Parathyroid adenoma (tissue), 2 donors: ENCODE measurements around the gene SFI1.
A peak's percentile ranks its signal among the peaks of the same experiment; 100 is the strongest.

Source experiments
- H2AFZ ChIP-seq: fragments of 300-600 bp; sonication (generic); one replicate; pipeline ENCODE4 v1.7.0; 2017; ENCODE audit warnings: antibody characterized with exemption, mild to moderate bottlenecking
- H3K27ac ChIP-seq: fragments of 300-600 bp; sonication (generic); one replicate; pipeline ENCODE4 v1.7.0; 2017
- H3K27me3 ChIP-seq: fragments of 300-600 bp; sonication (generic); one replicate; pipeline ENCODE4 v1.7.0; 2017; ENCODE audit warnings: low read length; ENCODE audit not compliant: control insufficient read depth, insufficient read depth
- H3K36me3 ChIP-seq: fragments of 300-600 bp; sonication (generic); one replicate; pipeline ENCODE4 v1.7.0; 2017; ENCODE audit warnings: low read length; ENCODE audit not compliant: control insufficient read depth, insufficient read depth
- H3K4me1 ChIP-seq: fragments of 300-600 bp; sonication (generic); one replicate; pipeline ENCODE4 v1.7.0; 2017; ENCODE audit warnings: control low read depth
- H3K4me2 ChIP-seq: fragments of 300-600 bp; sonication (generic); one replicate; pipeline ENCODE4 v1.7.0; 2017; ENCODE audit warnings: low read length
- H3K4me3 ChIP-seq: fragments of 300-600 bp; sonication (generic); one replicate; pipeline ENCODE4 v1.7.0; 2017; ENCODE audit warnings: low read depth, low read length
- H3K79me2 ChIP-seq: fragments of 300-600 bp; sonication (generic); one replicate; pipeline ENCODE4 v1.7.0; 2017; ENCODE audit warnings: control low read depth
- H3K9ac ChIP-seq: fragments of 300-600 bp; sonication (generic); one replicate; pipeline ENCODE4 v1.7.0; 2017; ENCODE audit warnings: mild to moderate bottlenecking
- H3K9me3 ChIP-seq: fragments of 300-600 bp; sonication (generic); one replicate; pipeline ENCODE4 v1.7.0; 2017; ENCODE audit warnings: low read length; ENCODE audit not compliant: control insufficient read depth
- TF ChIP-seq, protein P1 (sequence below): fragments of 300-600 bp; sonication (generic); IDR thresholded peaks from one replicate; pipeline ENCODE4 v1.7.0; 2017; ENCODE audit warnings: antibody characterized with exemption, mild to moderate bottlenecking
- donor health status: primary hyperparathyroidism.

Gene SFI1

DNA sequence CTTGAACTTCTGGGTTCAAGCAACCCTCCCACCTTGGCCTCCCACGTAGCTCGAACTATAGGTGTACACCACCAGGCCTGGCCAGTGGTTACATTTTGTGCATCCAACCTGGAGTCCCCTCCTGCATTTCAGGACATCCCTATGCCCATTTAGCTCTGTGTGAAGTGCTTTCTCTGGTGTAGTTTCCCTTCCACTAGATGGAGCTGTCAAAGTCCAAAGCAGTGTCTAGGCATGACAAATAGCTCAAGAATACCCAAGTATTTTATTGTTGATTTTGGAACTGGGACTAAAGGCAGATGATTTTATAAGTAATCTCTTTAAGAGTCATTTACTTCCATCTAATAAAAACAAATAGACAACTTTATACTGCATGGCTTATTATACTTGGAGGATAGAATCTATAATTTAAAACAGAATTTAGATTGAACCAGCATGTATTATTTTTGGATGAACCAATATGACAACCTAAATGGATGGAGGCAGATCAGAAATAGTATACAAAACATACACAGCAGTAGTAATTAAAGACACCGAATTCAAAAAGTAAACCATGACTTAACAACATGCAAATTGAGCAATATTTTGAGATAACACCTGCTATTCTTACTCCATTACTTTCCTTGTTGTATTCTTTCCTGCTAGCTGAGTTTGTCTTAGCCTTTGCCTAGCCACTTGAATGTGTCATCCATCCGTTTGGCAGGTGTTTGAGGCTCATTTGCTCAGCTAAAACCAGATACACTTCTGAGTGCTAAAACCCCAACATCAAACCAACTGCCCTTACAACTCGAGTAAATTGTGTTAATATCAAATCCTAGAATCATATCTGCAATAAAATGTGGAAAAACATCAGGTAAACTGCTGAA, 44.4 kb upstream of the SFI1 start:
- TF ChIP-seq, protein P1, sequence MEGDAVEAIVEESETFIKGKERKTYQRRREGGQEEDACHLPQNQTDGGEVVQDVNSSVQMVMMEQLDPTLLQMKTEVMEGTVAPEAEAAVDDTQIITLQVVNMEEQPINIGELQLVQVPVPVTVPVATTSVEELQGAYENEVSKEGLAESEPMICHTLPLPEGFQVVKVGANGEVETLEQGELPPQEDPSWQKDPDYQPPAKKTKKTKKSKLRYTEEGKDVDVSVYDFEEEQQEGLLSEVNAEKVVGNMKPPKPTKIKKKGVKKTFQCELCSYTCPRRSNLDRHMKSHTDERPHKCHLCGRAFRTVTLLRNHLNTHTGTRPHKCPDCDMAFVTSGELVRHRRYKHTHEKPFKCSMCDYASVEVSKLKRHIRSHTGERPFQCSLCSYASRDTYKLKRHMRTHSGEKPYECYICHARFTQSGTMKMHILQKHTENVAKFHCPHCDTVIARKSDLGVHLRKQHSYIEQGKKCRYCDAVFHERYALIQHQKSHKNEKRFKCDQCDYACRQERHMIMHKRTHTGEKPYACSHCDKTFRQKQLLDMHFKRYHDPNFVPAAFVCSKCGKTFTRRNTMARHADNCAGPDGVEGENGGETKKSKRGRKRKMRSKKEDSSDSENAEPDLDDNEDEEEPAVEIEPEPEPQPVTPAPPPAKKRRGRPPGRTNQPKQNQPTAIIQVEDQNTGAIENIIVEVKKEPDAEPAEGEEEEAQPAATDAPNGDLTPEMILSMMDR: peak; percentile 16
- Histone ChIP-seq H3K27ac (no peak overlapping the region), H3K9me3 (no peaks in the 10 kb centered on the region), H3K4me3 (no peak overlapping the region), H3K27me3 (no peaks in the 10 kb centered on the region), H3K4me1 (peaks cover 2% of the 10 kb centered on the region), H3K4me2 (no peak overlapping the region), H3K36me3 (no peaks in the 10 kb centered on the region), H3K79me2 (no peaks in the 10 kb centered on the region), H3K9ac (no peak overlapping the region), H2AFZ (no peak overlapping the region)

DNA sequence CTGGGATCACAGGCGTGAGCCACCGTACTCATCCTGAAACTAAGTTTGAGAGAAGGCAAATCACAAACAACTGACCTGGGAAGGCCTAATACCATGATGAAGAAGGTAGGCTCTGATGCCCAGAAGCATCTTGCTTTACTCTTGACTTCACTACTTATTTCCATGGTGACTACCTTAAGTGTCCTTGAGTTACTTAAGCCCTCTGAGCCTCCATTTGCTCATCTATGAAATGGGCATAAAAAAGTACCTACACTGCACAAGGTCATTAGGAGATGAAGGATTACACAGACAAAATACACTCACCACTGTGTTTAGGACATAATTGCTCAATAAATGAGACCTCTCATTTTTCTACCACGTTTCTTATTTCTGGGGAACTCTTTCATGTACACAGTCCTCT, 34.6 kb upstream of the SFI1 start:
- TF ChIP-seq, protein P1: no peak
- Histone ChIP-seq H3K4me2 (no peak overlapping the region), H3K4me3 (no peak overlapping the region), H3K36me3 (no peaks in the 10 kb centered on the region), H2AFZ (no peak overlapping the region), H3K9me3 (no peaks in the 10 kb centered on the region), H3K27ac (no peak overlapping the region), H3K9ac (no peak overlapping the region), H3K27me3 (no peaks in the 10 kb centered on the region), H3K4me1 (no peaks in the 10 kb centered on the region), H3K79me2 (no peaks in the 10 kb centered on the region)

DNA sequence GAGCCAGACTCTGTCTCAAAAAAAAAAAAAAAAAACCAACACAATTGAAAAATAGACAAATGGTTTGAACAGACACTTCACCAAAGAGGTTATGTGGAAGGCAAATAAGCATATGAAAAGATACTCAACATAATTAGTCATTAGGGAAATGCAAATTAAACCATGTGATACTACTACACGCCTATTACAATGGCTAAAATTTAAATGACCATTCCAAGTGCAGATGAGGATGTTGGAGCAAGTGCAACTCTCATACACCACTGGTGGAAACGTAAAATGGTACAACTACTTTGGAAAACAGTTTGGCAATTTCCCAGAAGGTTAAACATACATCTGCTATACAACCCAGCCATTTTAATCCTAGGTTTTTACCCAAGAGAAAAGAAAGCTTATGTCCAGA, 31.0 kb upstream of the SFI1 start:
- TF ChIP-seq, protein P1: no peak

DNA sequence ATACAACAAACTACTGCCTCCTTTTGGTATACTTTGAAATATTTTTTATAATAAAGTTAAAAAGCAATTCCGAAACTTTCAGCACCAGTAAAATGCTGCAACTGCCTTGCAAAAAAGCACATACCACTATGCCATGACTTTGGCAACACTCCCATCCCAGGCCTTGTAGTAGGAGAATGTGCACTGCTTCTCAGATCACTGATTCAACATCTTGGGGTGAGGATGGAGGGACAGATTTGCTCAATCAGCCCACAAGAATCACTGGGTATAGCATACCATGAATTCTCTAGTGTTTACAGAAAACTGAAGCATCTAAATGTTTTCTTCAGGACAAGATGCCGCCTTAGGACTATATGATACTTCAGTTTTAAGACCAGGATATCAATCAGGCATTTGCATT, 21.6 kb upstream of the SFI1 start:
- H3K4me2 ChIP-seq: no peak overlapping the region
- H3K9ac ChIP-seq: no peak overlapping the region
- no peak overlapping the region for H3K4me3 ChIP-seq
- no peaks in the 10 kb centered on the region for H3K4me1 ChIP-seq
- no peaks in the 10 kb centered on the region for H3K9me3 ChIP-seq
- H3K79me2 ChIP-seq: peaks cover 14% of the 10 kb centered on the region
- no peaks in the 10 kb centered on the region for H3K36me3 ChIP-seq
- H3K27ac ChIP-seq: no peak overlapping the region
- no peak overlapping the region for H2AFZ ChIP-seq
- no peaks in the 10 kb centered on the region for H3K27me3 ChIP-seq
- TF ChIP-seq, protein P1: no peak

More for the DNA sequence above, 31.0 kb upstream of the SFI1 start:
- no peak overlapping the region for H3K27ac ChIP-seq
- H3K4me3 ChIP-seq: no peak overlapping the region
- H3K27me3 ChIP-seq: no peaks in the 10 kb centered on the region
- H3K36me3 ChIP-seq: no peaks in the 10 kb centered on the region
- no peak overlapping the region for H3K4me2 ChIP-seq
- no peaks in the 10 kb centered on the region for H3K79me2 ChIP-seq
- no peak overlapping the region for H2AFZ ChIP-seq
- no peaks in the 10 kb centered on the region for H3K4me1 ChIP-seq
- no peak overlapping the region for H3K9ac ChIP-seq
- no peaks in the 10 kb centered on the region for H3K9me3 ChIP-seq

DNA sequence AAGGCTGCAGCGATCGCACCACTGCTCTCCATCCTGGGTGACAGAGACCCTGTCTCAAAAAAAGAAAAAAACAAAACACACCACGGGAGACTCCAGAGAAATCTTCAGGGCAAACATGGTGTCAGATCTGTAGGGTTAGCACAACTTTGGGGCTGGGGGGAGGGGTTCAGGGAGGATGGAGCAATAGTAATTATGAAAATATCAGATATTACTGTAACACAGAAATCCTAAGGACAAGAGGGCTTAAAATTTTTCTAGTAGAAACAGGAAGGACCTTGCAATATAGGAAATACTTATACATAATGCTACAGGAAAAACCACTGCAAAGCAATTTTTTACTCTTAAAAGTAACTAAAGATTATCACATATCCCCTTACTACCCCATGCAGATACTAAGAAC, 20.5 kb upstream of the SFI1 start:
- H3K27ac ChIP-seq: no peak overlapping the region
- H3K4me3 ChIP-seq: no peak overlapping the region
- H3K4me1 ChIP-seq: no peaks in the 10 kb centered on the region
- no peak overlapping the region for H3K9ac ChIP-seq
- no peak overlapping the region for H2AFZ ChIP-seq
- H3K9me3 ChIP-seq: no peaks in the 10 kb centered on the region
- no peaks in the 10 kb centered on the region for H3K27me3 ChIP-seq
- H3K79me2 ChIP-seq: peaks cover 17% of the 10 kb centered on the region
- TF ChIP-seq, protein P1: no peak
- H3K36me3 ChIP-seq: no peaks in the 10 kb centered on the region
- no peak overlapping the region for H3K4me2 ChIP-seq
